ENCODE results near the gene COG7.

Gene COG7

DNA sequence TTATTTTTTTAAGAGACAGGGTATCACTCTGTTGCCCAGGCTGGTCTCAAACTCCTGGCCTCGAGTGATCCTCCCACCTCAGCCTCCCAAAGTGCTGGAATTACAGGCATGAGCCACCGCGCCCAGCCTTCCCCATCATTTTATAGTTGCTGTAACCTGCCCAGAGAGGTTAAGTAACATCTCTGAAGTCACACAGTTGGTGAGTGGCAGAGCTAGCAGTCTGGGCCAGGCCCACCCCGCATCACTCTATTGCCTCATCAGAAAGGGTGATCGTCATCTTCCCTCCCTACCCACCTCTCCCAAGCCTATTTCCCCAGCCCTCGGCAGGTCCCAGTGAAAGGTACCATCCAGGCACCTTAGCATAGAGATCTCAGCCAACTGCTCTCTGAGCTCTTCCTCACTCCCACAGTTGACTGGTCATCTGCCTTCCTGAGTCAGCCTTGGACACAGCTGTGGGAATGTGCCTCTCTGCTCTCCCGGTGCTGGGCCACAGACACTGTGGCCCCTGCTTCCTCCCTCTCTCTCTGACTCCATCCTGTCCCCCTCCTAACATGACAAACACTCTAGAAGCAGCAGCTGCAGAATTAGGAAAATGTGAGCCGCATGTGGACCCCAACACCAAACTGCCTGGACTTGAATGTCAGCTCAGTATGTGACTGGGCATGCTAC, 93.8 kb downstream of the COG7 start:
- no peak for DNase-seq (ENCODE audit: low read depth in 2 of 2)

DNA sequence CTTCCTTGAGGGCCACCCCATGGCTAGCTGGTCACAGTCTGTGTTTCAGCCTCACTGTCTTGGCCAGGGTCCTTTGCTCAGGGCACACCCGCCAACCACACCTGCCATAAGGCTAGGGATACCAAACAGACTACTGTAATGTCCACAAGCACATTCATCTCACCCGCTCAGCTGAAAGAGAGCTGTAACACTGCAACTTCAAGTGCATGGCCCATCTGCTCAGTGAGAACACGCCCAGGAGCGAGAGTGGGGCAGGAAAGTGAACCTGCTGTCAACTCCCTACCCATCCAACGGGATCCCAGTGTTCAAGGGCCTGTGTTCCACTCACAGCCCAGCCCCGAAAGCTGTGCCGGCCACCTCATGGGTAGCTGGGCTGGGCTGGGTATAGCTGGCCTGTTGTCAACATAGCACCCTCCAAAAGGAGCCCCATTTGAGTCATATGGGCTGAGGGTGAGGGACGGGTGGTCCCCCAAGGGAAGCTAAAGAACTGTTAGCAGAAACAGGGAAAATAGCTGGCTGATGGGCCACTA, 95.2 kb downstream of the COG7 start:
- no peak for DNase-seq (ENCODE audit: low read depth in 2 of 2)

DNA sequence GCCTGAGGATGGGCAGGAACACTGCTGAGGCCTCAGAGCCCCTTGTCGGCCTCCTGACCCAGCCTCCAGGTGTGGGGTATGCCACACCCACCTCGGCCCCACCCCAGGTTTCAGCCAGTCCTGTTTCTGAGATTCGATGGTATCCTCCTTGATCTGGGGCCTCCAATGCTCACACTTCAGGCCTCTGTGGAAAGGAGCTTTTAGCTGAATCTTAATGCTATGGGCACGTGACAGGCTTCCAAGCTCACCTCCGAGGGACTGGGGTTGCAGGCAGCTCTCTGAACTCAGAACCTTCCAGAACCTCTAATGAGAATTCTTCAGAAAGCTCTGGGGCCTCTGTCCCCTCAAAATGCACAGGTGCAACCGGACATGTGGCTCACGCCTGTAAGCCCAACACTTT, 96.0 kb downstream of the COG7 start:
- DNase-seq (ENCODE audit: low read depth in 2 of 2): no peak

DNA sequence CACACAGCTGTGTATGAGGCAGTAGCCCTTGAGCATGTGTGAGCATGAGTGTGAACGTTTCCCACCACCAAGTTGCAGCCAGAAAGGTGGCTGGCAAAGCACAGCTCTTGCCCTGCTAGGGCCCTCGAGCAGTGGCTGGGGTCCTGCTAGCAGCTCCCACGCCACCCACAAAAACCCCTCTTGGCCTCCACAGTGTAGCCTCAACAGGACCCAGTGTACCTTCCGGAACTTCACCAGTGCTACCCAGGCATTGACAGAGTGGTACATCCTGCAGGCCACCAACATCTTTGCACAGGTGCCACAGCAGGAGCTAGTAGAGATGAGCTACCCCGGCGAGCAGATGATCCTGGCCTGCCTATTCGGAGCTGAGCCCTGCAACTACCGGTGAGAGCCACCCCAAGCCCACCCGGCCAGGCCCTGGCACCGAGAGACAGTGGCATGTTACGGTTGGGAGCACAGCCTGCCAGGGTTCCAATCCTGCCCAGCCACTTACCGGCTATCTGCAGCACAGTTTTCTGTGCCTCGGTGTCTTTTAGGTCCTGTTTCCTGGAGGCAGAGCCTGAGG, 97.8 kb downstream of the COG7 start:
- DNase-seq (ENCODE audit: low read depth in 2 of 2): no peak

DNA sequence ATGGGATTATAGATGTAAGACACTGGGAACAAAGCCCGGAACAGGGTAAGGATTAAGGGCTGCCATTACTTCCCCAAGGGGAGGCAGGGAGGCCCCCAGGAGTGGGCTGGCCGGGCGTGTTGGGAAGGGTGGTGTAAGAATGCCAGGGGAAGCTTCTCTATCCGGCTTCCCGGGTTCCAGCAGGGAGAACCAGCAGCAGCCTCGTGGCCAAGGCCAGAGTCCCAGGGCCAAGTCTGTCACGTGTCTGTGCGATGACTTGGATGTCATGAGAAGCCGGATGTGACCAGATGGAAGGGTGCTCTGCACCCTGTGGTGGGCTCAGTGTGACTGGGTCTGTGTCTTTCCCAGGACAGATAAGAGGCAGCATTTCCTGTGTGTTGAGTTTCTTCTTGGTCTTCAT, 98.7 kb downstream of the COG7 start:
- DNase-seq (ENCODE audit: low read depth in 2 of 2): no peak

DNA sequence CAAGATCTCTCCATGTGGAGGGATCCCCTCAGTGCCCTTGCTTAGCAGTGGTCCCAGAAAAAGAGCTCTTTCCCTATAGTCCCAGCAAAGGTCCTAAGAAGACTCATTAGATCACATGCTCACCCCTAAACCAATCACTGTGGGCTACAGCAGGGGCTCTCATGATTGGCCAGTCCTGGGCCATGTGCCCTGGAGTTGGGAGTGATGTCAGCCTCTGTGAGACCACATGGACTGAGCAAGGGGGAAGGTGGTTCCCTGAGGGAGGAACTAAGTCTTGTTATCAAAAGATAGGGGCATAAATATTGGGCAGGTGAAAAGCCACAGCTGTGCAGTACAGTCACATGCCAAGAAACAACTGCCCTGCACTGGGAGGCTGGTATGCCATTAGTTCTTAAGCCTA, 99.5 kb downstream of the COG7 start:
- DNase-seq (ENCODE audit: low read depth in 2 of 2): no peak

DNA sequence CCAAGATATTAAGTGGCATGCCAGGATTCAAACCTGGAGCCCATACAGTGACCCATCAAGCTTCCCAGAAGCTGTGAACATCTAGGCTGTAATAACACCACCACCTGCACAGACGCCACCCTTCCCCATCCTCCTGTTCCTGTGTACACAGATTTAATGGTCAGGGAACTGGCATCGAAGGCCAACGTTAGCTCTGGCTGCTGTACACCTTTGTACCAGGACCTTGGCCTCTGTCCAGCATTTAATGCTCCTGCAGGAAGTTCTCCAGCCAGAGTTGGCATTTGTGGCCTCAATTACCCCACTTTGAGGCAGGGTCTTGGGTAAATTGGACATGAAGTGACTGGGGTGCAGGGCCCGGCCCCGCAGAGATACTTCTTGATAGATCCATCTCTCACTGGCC, 101.6 kb downstream of the COG7 start:
- DNase-seq (ENCODE audit: low read depth in 2 of 2): no peak

DNA sequence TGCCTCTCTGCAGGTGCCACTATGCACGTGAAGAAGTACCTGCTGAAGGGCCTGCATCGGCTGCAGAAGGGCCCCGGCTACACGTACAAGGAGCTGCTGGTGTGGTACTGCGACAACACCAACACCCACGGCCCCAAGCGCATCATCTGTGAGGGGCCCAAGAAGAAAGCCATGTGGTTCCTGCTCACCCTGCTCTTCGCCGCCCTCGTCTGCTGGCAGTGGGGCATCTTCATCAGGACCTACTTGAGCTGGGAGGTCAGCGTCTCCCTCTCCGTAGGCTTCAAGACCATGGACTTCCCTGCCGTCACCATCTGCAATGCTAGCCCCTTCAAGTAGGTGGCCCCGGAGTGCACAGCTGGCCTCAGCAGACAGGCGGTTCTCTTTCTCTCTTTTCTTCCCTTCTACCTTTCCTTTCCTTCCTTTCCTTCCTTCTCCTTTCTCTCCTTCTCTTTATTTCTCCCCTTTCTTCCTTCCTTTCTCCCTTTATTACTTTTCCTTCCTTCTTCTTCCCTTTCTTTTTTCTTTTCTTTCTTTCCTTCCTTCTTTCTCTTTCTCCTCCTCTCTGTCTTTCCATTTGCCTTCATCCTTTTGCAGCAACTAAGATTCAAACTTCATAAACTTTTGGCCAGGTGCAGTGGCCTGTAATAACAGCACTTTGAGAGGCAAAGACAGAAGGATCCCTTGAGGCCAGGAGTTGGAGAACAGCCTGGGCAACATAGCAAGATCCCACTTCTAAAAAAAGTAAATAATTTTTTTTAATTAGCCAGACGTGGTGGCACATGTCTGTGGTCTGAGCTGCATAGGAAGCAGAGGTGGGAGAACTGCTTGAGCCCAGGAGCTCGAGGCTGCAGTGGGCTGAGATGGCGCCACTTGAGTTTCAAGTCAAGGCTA, 104.2 kb downstream of the COG7 start:
- no peak for DNase-seq (ENCODE audit: low read depth in 2 of 2)

DNA sequence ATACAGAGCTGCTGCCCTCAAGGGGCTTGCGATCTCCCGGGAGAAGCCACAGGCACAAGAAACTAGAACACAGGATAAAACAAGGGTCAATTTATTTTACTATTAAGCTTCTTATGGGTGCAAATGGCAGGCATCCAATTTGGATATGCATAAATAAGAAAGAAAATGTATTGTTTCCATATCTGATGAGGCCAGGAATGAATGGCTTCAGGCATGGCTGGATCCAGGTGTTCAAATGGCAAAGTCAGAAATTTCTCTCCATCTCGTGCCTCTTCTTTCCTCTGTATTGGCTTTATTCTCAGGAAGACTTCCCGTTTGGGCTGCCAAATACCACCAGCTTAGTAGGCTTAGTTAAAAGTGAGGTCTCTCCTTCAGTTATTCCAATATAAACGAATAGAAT, 107.8 kb downstream of the COG7 start:
- DNase-seq (ENCODE audit: low read depth in 2 of 2): no peak

DNA sequence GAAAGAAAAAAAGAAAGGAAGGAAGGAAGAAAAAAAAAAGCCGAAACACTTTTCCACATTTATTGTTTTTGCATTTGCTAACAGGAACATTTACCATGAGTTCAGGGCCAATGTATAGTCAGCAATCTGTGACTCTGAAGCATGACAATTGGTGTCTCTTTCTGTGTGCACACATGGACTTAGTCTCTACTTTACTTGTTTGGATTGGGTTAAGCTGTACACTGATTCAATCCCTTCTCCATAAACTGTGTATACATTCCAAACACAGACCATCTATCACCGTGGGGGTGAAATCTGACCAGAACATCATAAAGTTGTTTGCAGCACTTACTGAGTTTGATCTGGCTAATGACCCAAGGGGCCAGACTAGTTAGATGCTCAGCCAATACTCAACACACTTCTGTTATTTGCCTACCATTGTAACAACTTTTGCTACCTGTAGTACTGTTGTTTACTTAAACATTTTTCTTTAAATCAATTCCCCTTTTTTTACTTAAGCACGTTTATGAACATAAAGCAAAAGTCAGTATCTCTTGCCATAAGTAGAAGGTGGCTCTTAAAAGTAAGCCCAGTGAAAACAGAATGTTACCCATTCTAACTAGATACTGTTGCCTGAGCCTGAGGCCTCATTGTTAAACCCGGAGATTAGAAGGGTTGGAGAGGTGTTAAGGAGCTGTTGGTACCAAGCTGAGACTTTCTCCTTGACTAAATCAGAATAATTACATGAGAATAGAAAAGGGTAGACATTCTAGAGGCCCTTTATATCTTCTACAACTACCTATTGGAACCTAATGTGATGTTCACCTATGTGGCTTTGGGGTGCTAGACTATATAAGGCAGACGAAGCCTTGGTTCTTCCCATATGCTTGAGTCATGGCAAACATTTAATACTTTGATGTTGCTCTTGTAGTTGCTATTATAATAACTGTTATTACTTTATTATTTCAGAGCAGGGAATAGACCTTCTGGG, 109.1 kb downstream of the COG7 start:
- DNase-seq (ENCODE audit: low read depth in 2 of 2): no peak

DNA sequence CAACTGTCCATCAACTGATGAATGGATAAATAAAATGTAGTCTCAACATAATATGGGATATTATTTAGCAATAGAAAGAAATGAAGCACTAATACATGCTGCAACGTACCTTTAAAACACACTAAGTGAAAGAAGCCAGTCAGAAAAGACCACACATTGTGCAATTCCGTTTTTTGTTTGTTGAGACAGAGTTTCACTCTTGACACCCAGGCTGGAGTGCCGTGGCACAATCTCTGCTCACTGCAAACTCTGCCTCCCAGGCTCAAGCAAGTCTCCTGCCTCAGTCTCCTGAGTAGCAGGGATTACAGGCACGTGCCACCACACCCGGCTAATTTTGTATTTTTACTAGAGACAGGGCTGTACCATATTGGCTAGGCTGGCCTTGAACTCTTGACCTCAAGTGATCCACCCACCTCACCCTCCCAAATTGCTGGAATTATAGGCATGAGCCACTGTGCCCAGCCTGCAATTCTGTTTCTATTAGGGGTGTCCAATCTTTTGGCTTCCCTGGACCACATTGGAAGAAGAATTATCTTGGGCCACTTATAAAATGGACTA, 110.8 kb downstream of the COG7 start:
- DNase-seq (ENCODE audit: low read depth in 2 of 2): no peak

DNA sequence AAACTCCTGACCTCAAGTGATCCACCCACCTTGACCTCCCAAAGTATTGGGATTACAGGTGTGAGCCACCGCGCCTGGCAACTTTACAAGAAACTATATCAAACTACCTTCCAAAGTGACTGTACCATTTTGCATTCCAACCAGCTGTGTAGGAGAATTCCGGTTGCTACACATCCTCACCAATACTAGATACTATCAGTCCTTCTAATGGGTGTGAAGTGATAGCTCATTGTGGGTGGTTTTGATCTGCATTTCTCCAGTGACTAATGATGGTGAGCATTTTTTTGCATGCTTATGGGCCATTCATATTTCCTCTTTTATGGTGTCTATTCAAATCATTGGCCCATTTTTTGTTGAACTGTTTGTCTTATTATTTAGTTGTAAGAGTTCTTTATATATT, 113.2 kb downstream of the COG7 start:
- no peak for DNase-seq (ENCODE audit: low read depth in 2 of 2)
